ENCODE results near the gene CROCC2. TPM values are rescaled to one million over a fixed set of nuclear protein-coding genes. Genes with fewer than 3 reads are reported as not detected.

The CROCC2 gene
- total RNA-seq, 1 experiment from 2014 or later: not detected

DNA sequence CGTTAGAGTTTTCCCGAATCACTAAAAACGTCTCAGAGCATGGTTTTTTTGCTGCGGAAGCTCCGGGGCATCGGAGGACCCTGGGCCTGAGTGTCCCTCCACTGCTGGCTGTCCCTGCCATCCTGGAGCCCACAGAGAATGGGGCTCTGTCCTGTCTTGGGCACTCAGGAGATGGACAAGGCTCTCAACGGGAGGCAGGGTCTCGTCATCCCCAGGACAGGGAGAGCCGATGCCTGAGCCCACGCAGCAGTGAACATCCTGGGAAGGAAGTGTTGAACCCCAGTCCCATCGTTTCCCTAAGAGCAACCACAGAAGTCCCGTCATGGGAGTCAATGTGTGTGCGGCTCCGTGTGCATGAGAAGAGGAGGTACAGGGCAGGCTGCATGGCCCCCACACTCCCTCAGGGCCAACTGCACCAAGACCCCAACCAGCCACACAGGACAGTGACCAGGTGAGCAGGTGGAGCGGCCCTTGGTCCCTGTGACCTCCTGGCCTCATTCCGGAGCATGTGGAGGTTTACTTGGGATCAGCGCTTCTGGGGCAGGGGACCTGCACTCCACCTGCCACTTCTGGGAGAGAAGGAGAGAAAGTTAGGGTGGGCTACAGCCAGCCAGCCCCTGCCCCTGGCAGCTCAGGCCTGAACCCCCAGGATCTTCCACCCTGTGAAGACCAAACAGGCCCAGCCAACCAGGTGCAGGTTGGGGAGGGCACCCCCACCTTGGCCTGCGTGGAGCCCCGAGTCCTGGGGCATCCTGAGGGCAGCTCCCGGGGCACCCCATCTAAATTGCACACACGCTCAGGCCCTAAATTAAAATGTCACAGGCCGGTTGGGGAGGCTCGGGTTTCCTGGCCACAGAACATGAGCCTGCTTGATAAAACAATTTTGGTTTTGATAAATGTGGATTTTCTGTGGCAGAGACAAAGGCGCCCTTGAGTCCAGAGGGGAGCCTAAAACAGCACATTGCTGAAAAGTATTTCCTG is 89.2 kb downstream of the CROCC2 start:
- Histone ChIP-seq H3K9me3 (ENCODE audit: control insufficient read depth in 1 of 2, insufficient read depth in 1 of 2, low read depth in 1 of 2, low read length in 2 of 2) (no peaks in the 10 kb centered on the region), H3K79me2 (ENCODE audit: insufficient read depth, low read length) (no peaks in the 10 kb centered on the region), H3K4me3 (replicated peaks in 1 of 2; ENCODE audit: low read depth in 1 of 2, low read length in 2 of 2) (no peak overlapping the region), H3K9me2 (ENCODE audit: insufficient read depth) (no peaks in the 10 kb centered on the region), H3K27ac (ENCODE audit: low read depth, low read length) (no peak overlapping the region), H2AFZ (ENCODE audit: low read depth, low read length, poor library complexity, severe bottlenecking) (no peak overlapping the region), H3K27me3 (ENCODE audit: insufficient read depth, low read length) (no peaks in the 10 kb centered on the region), H3K4me1 (ENCODE audit: control insufficient read depth in 1 of 2, insufficient read depth in 2 of 2, low read length in 2 of 2) (peaks cover 11 to 33% of the 10 kb centered on the region in 2 experiments; a peak in 3 of 4 replicates), H3K9ac (ENCODE audit: low read length) (no peak overlapping the region), H3K4me2 (ENCODE audit: low read length) (no peak overlapping the region), H4K20me1 (ENCODE audit: insufficient read depth) (no peaks in the 10 kb centered on the region), H3K36me3 (ENCODE audit: control insufficient read depth in 1 of 2, insufficient read depth in 2 of 2, low read length in 2 of 2) (no peaks in the 10 kb centered on the region)
- ATAC-seq: no peak
- ChIA-PET RAD21 (ENCODE audit: low non-redundant PET in 1 of 2, low total read pairs in 2 of 2, uncharacterized antibody in 2 of 2, unreplicated experiment in 2 of 2) (no interaction called here), CTCF (no interaction called here), POLR2A (no interaction called here)
- intact Hi-C loops (cut with micrococcal nuclease): no loop called here
- no peak for TF ChIP-seq ZFX (IDR thresholded peaks at IDR 0.05)
- no peak for TF ChIP-seq CEBPB (IDR thresholded peaks at IDR 0.05; ENCODE audit: low read depth)
- TF ChIP-seq SIN3A (IDR thresholded peaks at IDR 0.05; ENCODE audit: low read depth): no peak
- TF ChIP-seq EZH2phosphoT487 (IDR thresholded peaks at IDR 0.05; ENCODE audit: borderline replicate concordance): no peak
- no peak for TF ChIP-seq YY1 (IDR thresholded peaks at IDR 0.05; ENCODE audit: extremely low read depth, insufficient replicate concordance, low read depth, low read length)
- no peak for TF ChIP-seq CBX3 (IDR thresholded peaks at IDR 0.05; ENCODE audit: low read depth)
- no peak for TF ChIP-seq FOSL1 (IDR thresholded peaks at IDR 0.05; ENCODE audit: low read depth)
- no peak for TF ChIP-seq EGR1 (IDR thresholded peaks at IDR 0.05; ENCODE audit: low read depth)
- TF ChIP-seq JUND (IDR thresholded peaks at IDR 0.05): no peak
- TF ChIP-seq RAD21 (IDR thresholded peaks at IDR 0.05; ENCODE audit: low read depth): no peak
- TF ChIP-seq, protein P1, sequence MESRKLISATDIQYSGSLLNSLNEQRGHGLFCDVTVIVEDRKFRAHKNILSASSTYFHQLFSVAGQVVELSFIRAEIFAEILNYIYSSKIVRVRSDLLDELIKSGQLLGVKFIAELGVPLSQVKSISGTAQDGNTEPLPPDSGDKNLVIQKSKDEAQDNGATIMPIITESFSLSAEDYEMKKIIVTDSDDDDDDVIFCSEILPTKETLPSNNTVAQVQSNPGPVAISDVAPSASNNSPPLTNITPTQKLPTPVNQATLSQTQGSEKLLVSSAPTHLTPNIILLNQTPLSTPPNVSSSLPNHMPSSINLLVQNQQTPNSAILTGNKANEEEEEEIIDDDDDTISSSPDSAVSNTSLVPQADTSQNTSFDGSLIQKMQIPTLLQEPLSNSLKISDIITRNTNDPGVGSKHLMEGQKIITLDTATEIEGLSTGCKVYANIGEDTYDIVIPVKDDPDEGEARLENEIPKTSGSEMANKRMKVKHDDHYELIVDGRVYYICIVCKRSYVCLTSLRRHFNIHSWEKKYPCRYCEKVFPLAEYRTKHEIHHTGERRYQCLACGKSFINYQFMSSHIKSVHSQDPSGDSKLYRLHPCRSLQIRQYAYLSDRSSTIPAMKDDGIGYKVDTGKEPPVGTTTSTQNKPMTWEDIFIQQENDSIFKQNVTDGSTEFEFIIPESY (IDR thresholded peaks at IDR 0.05; ENCODE audit: extremely low read depth, insufficient replicate concordance, low read length): no peak
- DNase-seq (ENCODE audit: low read depth, low spot score): no peak
- no TSS peak for BruUV-seq (replicated peaks)
